ENCODE results near the gene TRPM4. TPM values are rescaled to one million over a fixed set of nuclear protein-coding genes. Genes with fewer than 3 reads are reported as not detected.

The TRPM4 gene
- total RNA-seq, 1 donor from 2014 or later, result 33.1 TPM

GRCh38 chr19:49113762-49114629, 43.6 kb upstream of the TRPM4 start, which contains the start of gene LIN7B:
Gene LIN7B, plus strand, starts transcription at chr19:49114370. Its CDS starts 35 bp downstream, at chr19:49114405.
- TF ChIP-seq CTCF (conservative IDR thresholded peaks at IDR 0.05), result peak; percentile 53
- Mint-ChIP-seq H3K36me3 (peaks cover 3% of the 10 kb centered on the region), H3K4me3 (peak within 1 kb of the TSS; percentile 90), H3K4me1 (ENCODE audit: unreplicated experiment) (peaks cover 34% of the 10 kb centered on the region), H3K27me3 (no peaks in the 10 kb centered on the region), H3K9me3 (no peaks in the 10 kb centered on the region), H3K27ac (peak within 1 kb of the TSS; percentile 86)
- DNase-seq (ENCODE audit: extremely low spot score, unreplicated experiment), result no peak

GRCh38 chr19:49114630-49115363, 42.8 kb upstream of the TRPM4 start:
- Mint-ChIP-seq H3K9me3 (no peaks in the 10 kb centered on the region), H3K27ac (peak overlapping the region; percentile 86), H3K27me3 (no peaks in the 10 kb centered on the region), H3K36me3 (no peaks in the 10 kb centered on the region), H3K4me3 (peak overlapping the region; percentile 88), H3K4me1 (ENCODE audit: unreplicated experiment) (peaks cover 28% of the 10 kb centered on the region)
- DNase-seq (ENCODE audit: extremely low spot score, unreplicated experiment), result no peak
- TF ChIP-seq CTCF (conservative IDR thresholded peaks at IDR 0.05), result no peak

- Mint-ChIP-seq H3K4me3 (peak overlapping the region; percentile 88), H3K27ac (peak overlapping the region; percentile 6), H3K9me3 (no peaks in the 10 kb centered on the region), H3K36me3 (no peaks in the 10 kb centered on the region), H3K27me3 (peaks cover 9% of the 10 kb centered on the region), H3K4me1 (ENCODE audit: unreplicated experiment) (peaks cover 31% of the 10 kb centered on the region)
- no peak for DNase-seq (ENCODE audit: extremely low spot score, unreplicated experiment)
- TF ChIP-seq CTCF (conservative IDR thresholded peaks at IDR 0.05), result no peak
These were observed 41.0 kb upstream of the TRPM4 start for GRCh38 chr19:49116544-49116943.

GRCh38 chr19:49117677-49118564, 39.7 kb upstream of the TRPM4 start:
- Mint-ChIP-seq H3K9me3 (no peaks in the 10 kb centered on the region), H3K27me3 (peaks cover 17% of the 10 kb centered on the region), H3K27ac (peak overlapping the region; percentile 86), H3K36me3 (no peaks in the 10 kb centered on the region), H3K4me3 (peak overlapping the region; percentile 85), H3K4me1 (ENCODE audit: unreplicated experiment) (peaks cover 26% of the 10 kb centered on the region)
- DNase-seq (ENCODE audit: extremely low spot score, unreplicated experiment), result no peak
- no peak for TF ChIP-seq CTCF (conservative IDR thresholded peaks at IDR 0.05)

Measured in type B pancreatic cell (in vitro differentiated cells).